PC-9 (cell line): ENCODE results near the gene IQCN.

Experiments used
- CTCF ChIP-seq: fragments of 200-600 bp; sonication (generic); conservative IDR thresholded peaks from 2 replicates; pipeline ENCODE4 v1.6.1; 2017; ENCODE audit warnings: mixed run types, antibody characterized with exemption, mild to moderate bottlenecking, moderate library complexity
- EZH2 ChIP-seq: fragments of 200-600 bp; sonication (generic); IDR thresholded peaks from 2 replicates; pipeline ENCODE4 v1.8.0; 2017; ENCODE audit warnings: antibody characterized with exemption, low read depth

- TF ChIP-seq CTCF = no peak
- TF ChIP-seq EZH2 = no peak
Observed at GRCh38 chr19:18245297-18245696, 29.0 kb downstream of the IQCN start.
